PC-9 (cell line): Measurements from ENCODE around the gene MAEA. TPM values are rescaled to one million over a fixed set of nuclear protein-coding genes. Genes with fewer than 3 reads are reported as not detected.

Source experiments
- BruUV-seq: library from RNA; stranded (reverse); fragments of 400-500 nt; replicated peaks from 2 replicates; lab custom pipeline; 2021; lab: Mats Ljungman, UMichigan
- CTCF ChIA-PET: fragments of 300-600 bp; sonication (Branson Sonifier 250); formaldehyde crosslinking; loops from one replicate; lab custom pipeline; 2022; ENCODE audit warnings: antibody characterized with exemption; lab: Charles Lee
- POLR2A ChIA-PET: fragments of 300-600 bp; sonication (Branson Sonifier 250); formaldehyde crosslinking; loops from one replicate; lab custom pipeline; 2022; ENCODE audit warnings: antibody characterized with exemption; ENCODE audit not compliant: unreplicated experiment; lab: Charles Lee
- DNase-seq, 2 experiments: peaks; one replicate each; pipeline versions ENCODE4 v3.0.0 to v3.0.0-alpha.2; 2015 to 2022; ENCODE audit warnings: mixed read lengths in 1 of 2
- H2AFZ ChIP-seq: fragments of 200-600 bp; sonication (generic); 2 replicates; pipeline ENCODE4 v1.8.1; 2017; ENCODE audit warnings: antibody characterized with exemption
- H3F3A ChIP-seq: fragments of 200-600 bp; sonication (generic); 2 replicates; pipeline ENCODE4 v1.8.1; 2017; ENCODE audit warnings: antibody characterized with exemption, mild to moderate bottlenecking, low read depth; ENCODE audit not compliant: insufficient read depth
- H3K27ac ChIP-seq: fragments of 200-600 bp; sonication (generic); 2 replicates; pipeline ENCODE4 v1.6.1; 2016; ENCODE audit warnings: mixed run types
- H3K27me3 ChIP-seq: fragments of 200-600 bp; sonication (generic); 2 replicates; pipeline ENCODE4 v1.6.1; 2016; ENCODE audit warnings: low read depth, mixed run types; ENCODE audit not compliant: insufficient read depth
- H3K36me3 ChIP-seq: fragments of 200-600 bp; sonication (generic); 2 replicates; pipeline ENCODE4 v1.6.1; 2016; ENCODE audit warnings: low read depth, mixed run types
- H3K4me1 ChIP-seq: fragments of 200-600 bp; sonication (generic); replicated peaks from 2 replicates; pipeline ENCODE4 v1.6.1; 2016; ENCODE audit warnings: mixed run types; ENCODE audit not compliant: insufficient read depth
- H3K4me2 ChIP-seq: fragments of 200-600 bp; sonication (generic); 2 replicates; pipeline ENCODE4 v1.6.1; 2017; ENCODE audit warnings: mixed run types
- H3K4me3 ChIP-seq: fragments of 200-600 bp; sonication (generic); 2 replicates; pipeline ENCODE4 v1.6.1; 2016; ENCODE audit warnings: mixed run types
- H3K79me2 ChIP-seq: fragments of 200-600 bp; sonication (generic); 2 replicates; pipeline ENCODE4 v1.6.1; 2017; ENCODE audit warnings: low read depth, mixed run types
- H3K9me2 ChIP-seq: fragments of 200-600 bp; sonication (generic); 2 replicates; pipeline ENCODE4 v1.8.1; 2017; ENCODE audit warnings: mild to moderate bottlenecking; ENCODE audit not compliant: insufficient read depth
- H3K9me3 ChIP-seq: fragments of 200-600 bp; sonication (generic); 2 replicates; pipeline ENCODE4 v1.8.1; 2016; ENCODE audit warnings: low read depth; ENCODE audit not compliant: insufficient read depth
- H4K20me1 ChIP-seq: fragments of 200-600 bp; sonication (generic); 2 replicates; pipeline ENCODE4 v1.8.1; 2017; ENCODE audit not compliant: insufficient read depth
- EZH2 ChIP-seq: fragments of 200-600 bp; sonication (generic); IDR thresholded peaks from 2 replicates; pipeline ENCODE4 v1.8.0; 2017; ENCODE audit warnings: antibody characterized with exemption, low read depth
- intact Hi-C: fragments of 100-400 bp; cut with micrococcal nuclease; formaldehyde crosslinking; loops from one replicate; pipeline ENCODE4 v1.10.0; 2022; ENCODE audit not compliant: unreplicated experiment
- total RNA-seq: library from RNA; stranded (reverse); gene quantifications from 2 replicates; pipeline ENCODE4 v1.2.3, GENCODE V29; 2021
- TF ChIP-seq, protein P1 (sequence below): fragments of 200-600 bp; sonication (generic); conservative IDR thresholded peaks from 2 replicates; pipeline ENCODE4 v1.6.1; 2017; ENCODE audit warnings: mixed run types, antibody characterized with exemption, mild to moderate bottlenecking, moderate library complexity

MAEA gene
- total RNA-seq, 1 experiment from 2014 or later = 79.4 TPM

DNA sequence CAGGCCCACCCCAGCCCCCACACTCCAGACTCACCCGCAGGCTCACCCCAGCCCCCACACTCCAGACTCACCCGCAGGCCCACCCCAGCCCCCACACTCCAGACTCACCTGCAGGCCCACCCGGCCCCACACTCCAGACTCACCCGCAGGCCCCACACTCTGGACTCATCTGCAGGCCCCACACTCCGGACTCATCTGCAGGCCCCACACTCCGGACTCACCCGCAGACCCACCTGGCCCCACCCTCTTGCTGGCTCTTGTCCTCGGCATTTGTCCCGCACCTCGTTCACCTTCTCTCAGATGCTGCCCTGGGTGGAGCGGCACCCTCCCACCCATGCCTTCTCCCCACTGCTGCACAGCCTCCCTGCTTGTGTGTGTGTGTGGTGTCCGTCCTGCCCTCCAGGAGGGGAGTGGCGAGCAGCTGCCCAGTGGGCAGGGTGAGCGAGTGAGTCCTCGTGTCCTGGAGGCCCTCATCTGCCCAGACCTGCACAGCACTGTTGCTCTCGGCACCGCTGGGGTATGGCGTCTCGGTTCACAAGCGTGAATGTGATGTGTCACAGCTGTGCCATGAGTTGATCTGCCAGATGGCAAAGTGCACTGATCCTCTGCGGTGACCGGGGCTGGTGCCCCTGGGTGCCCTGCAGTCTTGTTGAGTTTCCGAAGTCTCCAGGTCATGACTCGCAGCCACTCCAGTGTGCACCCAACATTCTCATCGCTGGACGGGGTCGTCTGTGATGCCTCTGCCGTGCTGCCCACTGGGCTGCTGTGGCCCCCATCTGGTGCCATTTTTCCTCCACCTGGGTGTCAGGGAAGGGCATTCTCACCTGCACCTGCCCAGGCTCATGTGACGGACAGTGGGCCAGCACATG, 27.7 kb downstream of the MAEA start:
- H2AFZ ChIP-seq = no peak overlapping the region
- ChIA-PET CTCF (no interaction called here), POLR2A (no interaction called here)
- H3K79me2 ChIP-seq = no peaks in the 10 kb centered on the region
- no peaks in the 10 kb centered on the region for H3K9me3 ChIP-seq
- H3K4me2 ChIP-seq = no peak overlapping the region
- no TSS peak for BruUV-seq
- H3K4me1 ChIP-seq = no peaks in the 10 kb centered on the region
- no peak overlapping the region for H3K4me3 ChIP-seq
- H3F3A ChIP-seq = peaks cover 13% of the 10 kb centered on the region; the same call in 1 of the 2 replicates
- H3K9me2 ChIP-seq = no peaks in the 10 kb centered on the region
- no peaks in the 10 kb centered on the region for H3K27me3 ChIP-seq
- intact Hi-C loops = no loop called here
- 0 out of 2 replicates have a peak, but pooled peaks cover 6% of the 10 kb centered on the region for H3K36me3 ChIP-seq
- TF ChIP-seq, protein P1, sequence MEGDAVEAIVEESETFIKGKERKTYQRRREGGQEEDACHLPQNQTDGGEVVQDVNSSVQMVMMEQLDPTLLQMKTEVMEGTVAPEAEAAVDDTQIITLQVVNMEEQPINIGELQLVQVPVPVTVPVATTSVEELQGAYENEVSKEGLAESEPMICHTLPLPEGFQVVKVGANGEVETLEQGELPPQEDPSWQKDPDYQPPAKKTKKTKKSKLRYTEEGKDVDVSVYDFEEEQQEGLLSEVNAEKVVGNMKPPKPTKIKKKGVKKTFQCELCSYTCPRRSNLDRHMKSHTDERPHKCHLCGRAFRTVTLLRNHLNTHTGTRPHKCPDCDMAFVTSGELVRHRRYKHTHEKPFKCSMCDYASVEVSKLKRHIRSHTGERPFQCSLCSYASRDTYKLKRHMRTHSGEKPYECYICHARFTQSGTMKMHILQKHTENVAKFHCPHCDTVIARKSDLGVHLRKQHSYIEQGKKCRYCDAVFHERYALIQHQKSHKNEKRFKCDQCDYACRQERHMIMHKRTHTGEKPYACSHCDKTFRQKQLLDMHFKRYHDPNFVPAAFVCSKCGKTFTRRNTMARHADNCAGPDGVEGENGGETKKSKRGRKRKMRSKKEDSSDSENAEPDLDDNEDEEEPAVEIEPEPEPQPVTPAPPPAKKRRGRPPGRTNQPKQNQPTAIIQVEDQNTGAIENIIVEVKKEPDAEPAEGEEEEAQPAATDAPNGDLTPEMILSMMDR = no peak
- no peak for TF ChIP-seq EZH2
- peaks cover 10% of the 10 kb centered on the region; the same call in 1 of the 2 replicates for H4K20me1 ChIP-seq
- DNase-seq = no peak
- no peak overlapping the region for H3K27ac ChIP-seq

DNA sequence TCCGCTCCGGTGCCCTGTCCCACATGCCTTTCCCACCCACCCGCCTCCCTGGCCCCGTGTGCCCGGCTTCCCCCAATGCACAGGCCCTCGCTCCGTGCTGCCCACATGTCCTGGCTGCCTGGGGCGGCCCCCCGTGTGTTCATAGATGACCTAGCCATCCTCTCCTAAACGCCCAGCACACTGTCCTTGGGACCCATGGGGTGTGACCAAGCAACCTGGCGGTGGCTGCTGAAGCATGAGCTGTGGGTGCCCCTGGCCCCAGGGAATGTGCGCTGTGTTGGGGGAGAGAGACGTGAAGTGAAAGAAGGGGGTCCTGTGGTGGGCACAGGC, 28.3 kb downstream of the MAEA start:
- no peak overlapping the region for H3K4me2 ChIP-seq
- no peaks in the 10 kb centered on the region for H3K9me2 ChIP-seq
- TF ChIP-seq, protein P1 = no peak
- TF ChIP-seq EZH2 = no peak
- no peaks in the 10 kb centered on the region for H3K27me3 ChIP-seq
- ChIA-PET POLR2A (no interaction called here), CTCF (interaction anchor here (0.5 kb wide), 1 partner anchor 71 kb away, joined by 7 read pairs; no protein-coding TSS in a partner anchor)
- no TSS peak for BruUV-seq
- no peaks in the 10 kb centered on the region; the same call in 1 of the 2 replicates for H3K4me1 ChIP-seq
- no peak for DNase-seq
- H3F3A ChIP-seq = peaks cover 17% of the 10 kb centered on the region; the same call in 1 of the 2 replicates
- no peak overlapping the region for H3K27ac ChIP-seq
- no peaks in the 10 kb centered on the region for H3K9me3 ChIP-seq
- no peaks in the 10 kb centered on the region for H3K79me2 ChIP-seq
- peaks cover 4% of the 10 kb centered on the region; the same call in 1 of the 2 replicates for H4K20me1 ChIP-seq
- no peak overlapping the region for H3K4me3 ChIP-seq
- no peaks in the 10 kb centered on the region for H3K36me3 ChIP-seq
- H2AFZ ChIP-seq = no peak overlapping the region
- intact Hi-C loops = no loop called here

DNA sequence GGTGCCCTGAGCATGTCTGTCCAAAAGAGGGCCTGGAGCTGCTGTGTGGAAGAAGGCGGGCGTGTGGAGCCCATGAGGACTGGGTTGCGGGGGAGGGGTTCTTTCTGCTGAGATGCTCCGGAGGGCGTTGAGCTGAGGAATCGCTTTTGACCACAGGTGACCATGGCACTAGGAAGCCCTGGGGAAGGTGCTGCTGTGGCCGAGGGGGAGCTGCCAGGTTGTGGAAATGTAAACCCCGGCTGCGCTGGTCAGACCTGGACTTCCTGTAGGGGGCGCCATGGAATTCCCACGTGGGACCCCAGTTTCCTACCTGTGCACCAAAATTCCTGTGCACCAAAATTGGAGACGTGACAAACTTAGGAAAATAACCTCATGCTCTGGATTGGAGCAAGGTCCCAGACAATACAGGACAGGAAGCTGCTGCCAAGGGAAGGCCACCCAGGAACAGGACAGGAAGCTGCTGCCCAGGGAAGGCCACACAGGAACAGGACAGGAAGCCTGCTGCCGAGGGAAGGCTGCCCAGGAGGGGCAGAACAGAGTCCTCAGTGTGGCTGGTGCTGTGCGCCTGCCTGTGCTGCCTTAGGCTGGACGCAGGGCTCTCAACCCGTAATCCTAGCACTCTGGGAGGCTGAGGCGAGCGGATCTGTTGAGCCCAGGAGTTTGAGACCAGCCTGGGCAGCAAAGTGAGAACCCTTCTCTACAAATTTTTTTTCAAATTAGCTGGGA, 29.0 kb downstream of the MAEA start:
- Histone ChIP-seq H4K20me1 (0 out of 2 replicates have a peak, but pooled peaks cover 3% of the 10 kb centered on the region), H3K9me3 (no peaks in the 10 kb centered on the region), H3K27me3 (no peaks in the 10 kb centered on the region), H3K4me1 (peaks cover 5% of the 10 kb centered on the region; the same call in 1 of the 2 replicates), H3K9me2 (no peaks in the 10 kb centered on the region), H3K4me3 (no peak overlapping the region), H3K79me2 (no peaks in the 10 kb centered on the region), H3F3A (peaks cover 23% of the 10 kb centered on the region; the same call in 1 of the 2 replicates), H3K27ac (no peak overlapping the region), H3K4me2 (no peak overlapping the region), H2AFZ (no peak overlapping the region), H3K36me3 (no peaks in the 10 kb centered on the region)
- no TSS peak for BruUV-seq
- intact Hi-C loops = no loop called here
- no peak for TF ChIP-seq EZH2
- TF ChIP-seq, protein P1 = peak; percentile 59
- ChIA-PET POLR2A (no interaction called here), CTCF (interaction anchor here (0.5 kb wide), 1 partner anchor 71 kb away, joined by 7 read pairs; no protein-coding TSS in a partner anchor)
- DNase-seq = no peak
